ENCODE results near the gene KANSL1. TPM values are rescaled to one million over a fixed set of nuclear protein-coding genes. Genes with fewer than 3 reads are reported as not detected.

KANSL1 gene
- total and polyA plus RNA-seq, 2 donors (not counting 1 experiment from before 2014, with no cell fraction given) = 36.8 to 233 TPM

GRCh38 chr17:46031440-46031839, 161.8 kb downstream of the KANSL1 start:
- Histone ChIP-seq H3K4me2 (replicated peaks; ENCODE audit: low read depth, low read length, poor library complexity, severe bottlenecking) (no peak overlapping the region), H3K27me3 (replicated peaks in 1 of 4; ENCODE audit: control extremely low read depth in 1 of 4, control insufficient read depth in 3 of 4, insufficient read depth in 4 of 4, low read length in 3 of 4) (no peaks in the 10 kb centered on the region), H3K36me3 (replicated peaks in 1 of 2; ENCODE audit: control extremely low read depth in 1 of 2, control insufficient read depth in 1 of 2, extremely low read depth in 1 of 2, insufficient read depth in 2 of 2, low read length in 1 of 2) (peaks cover 6 to 61% of the 10 kb centered on the region in 2 experiments), H2AFZ (ENCODE audit: insufficient read depth, low read depth, low read length, poor library complexity, severe bottlenecking) (no peak overlapping the region), H3K4me3 (ENCODE audit: control extremely low read depth in 1 of 5, extremely low read depth in 1 of 5, insufficient read depth in 1 of 5, low read depth in 2 of 5, low read length in 4 of 5) (no peak overlapping the region), H3K79me2 (ENCODE audit: control insufficient read depth, insufficient read depth, low read length) (no peaks in the 10 kb centered on the region), H3K9me3 (ENCODE audit: control extremely low read depth in 1 of 3, control insufficient read depth in 2 of 3, insufficient read depth in 1 of 3, low read length in 2 of 3) (peaks cover 0 to 3% (median 2%) of the 10 kb centered on the region in 3 donors), H3K4me1 (ENCODE audit: control insufficient read depth in 2 of 2, insufficient read depth in 2 of 2, low read length in 2 of 2) (peaks cover 32 to 37% of the 10 kb centered on the region in 2 donors), H3K27ac (ENCODE audit: low read length in 2 of 2) (no peak overlapping the region), H3K9ac (ENCODE audit: low read length) (no peak overlapping the region), H4K20me1 (ENCODE audit: control insufficient read depth, insufficient read depth, low read length, poor library complexity, severe bottlenecking) (no peaks in the 10 kb centered on the region)
- Mint-ChIP-seq H3K27me3 (no peaks in the 10 kb centered on the region), H3K4me3 (no peak overlapping the region), H3K4me1 (peaks cover 36% of the 10 kb centered on the region), H3K27ac (no peak overlapping the region), H3K9me3 (ENCODE audit: insufficient read depth) (no peaks in the 10 kb centered on the region)
- ATAC-seq (ENCODE audit: low read depth) (no peak), DNase-seq (no peak)
- CTCF ChIA-PET = interaction anchor here (1.6 to 6.2 kb wide), 2 partner anchors 13 to 29 kb away, joined by 5 to 43 read pairs; no protein-coding TSS in a partner anchor
- intact Hi-C loops (cut with micrococcal nuclease) = no loop called here
- 96% methylated on average over 16 of the region's 16 CpGs for WGBS (ENCODE audit: insufficient coverage)
- POLR2A ChIA-PET = no interaction called here
- no peak for TF ChIP-seq EZH2 (IDR thresholded peaks at IDR 0.05; ENCODE audit: borderline replicate concordance, insufficient read depth, low read depth, low read length, poor library complexity, severe bottlenecking)
- no peak for TF ChIP-seq CTCF (IDR thresholded peaks at IDR 0.05)

GRCh38 chr17:46030752-46031151, 162.5 kb downstream of the KANSL1 start:
- no peaks in the 10 kb centered on the region for H4K20me1 ChIP-seq (ENCODE audit: control insufficient read depth, insufficient read depth, low read length, poor library complexity, severe bottlenecking)
- H3K4me3 ChIP-seq (ENCODE audit: control extremely low read depth in 1 of 5, extremely low read depth in 1 of 5, insufficient read depth in 1 of 5, low read depth in 2 of 5, low read length in 4 of 5) = no peak overlapping the region
- peak overlapping the region in 1 of 2 donors; percentile 45 for H3K27ac ChIP-seq (ENCODE audit: low read length in 2 of 2)
- ATAC-seq (ENCODE audit: low read depth) (no peak), DNase-seq (no peak)
- H3K4me1 ChIP-seq (ENCODE audit: control insufficient read depth in 2 of 2, insufficient read depth in 2 of 2, low read length in 2 of 2) = peaks cover 39 to 44% of the 10 kb centered on the region in 2 donors
- peaks cover 0 to 3% (median 2%) of the 10 kb centered on the region in 3 donors for H3K9me3 ChIP-seq (ENCODE audit: control extremely low read depth in 1 of 3, control insufficient read depth in 2 of 3, insufficient read depth in 1 of 3, low read length in 2 of 3)
- WGBS (ENCODE audit: insufficient coverage) = 94% methylated on average over 3 of the region's 3 CpGs
- intact Hi-C loops (cut with micrococcal nuclease) = no loop called here
- ChIA-PET CTCF (interaction anchor here (1.6 to 6.2 kb wide), 2 partner anchors 14 to 28 kb away, joined by 5 to 43 read pairs; no protein-coding TSS in a partner anchor), POLR2A (interaction anchor here (0.6 kb wide), 1 partner anchor 257 kb away, joined by 4 read pairs; no protein-coding TSS in a partner anchor)
- H3K9ac ChIP-seq (ENCODE audit: low read length) = no peak overlapping the region
- Mint-ChIP-seq H3K4me1 (peaks cover 43% of the 10 kb centered on the region), H3K27me3 (no peaks in the 10 kb centered on the region), H3K4me3 (no peak overlapping the region), H3K27ac (peak overlapping the region; percentile 10), H3K9me3 (ENCODE audit: insufficient read depth) (no peaks in the 10 kb centered on the region)
- H3K79me2 ChIP-seq (ENCODE audit: control insufficient read depth, insufficient read depth, low read length) = no peaks in the 10 kb centered on the region
- TF ChIP-seq EZH2 (IDR thresholded peaks at IDR 0.05; ENCODE audit: borderline replicate concordance, insufficient read depth, low read depth, low read length, poor library complexity, severe bottlenecking) = no peak
- H3K36me3 ChIP-seq (replicated peaks in 1 of 2; ENCODE audit: control extremely low read depth in 1 of 2, control insufficient read depth in 1 of 2, extremely low read depth in 1 of 2, insufficient read depth in 2 of 2, low read length in 1 of 2) = peaks cover 6 to 54% of the 10 kb centered on the region in 2 experiments
- no peaks in the 10 kb centered on the region for H3K27me3 ChIP-seq (replicated peaks in 1 of 4; ENCODE audit: control extremely low read depth in 1 of 4, control insufficient read depth in 3 of 4, insufficient read depth in 4 of 4, low read length in 3 of 4)
- H3K4me2 ChIP-seq (replicated peaks; ENCODE audit: low read depth, low read length, poor library complexity, severe bottlenecking) = no peak overlapping the region
- no peak overlapping the region for H2AFZ ChIP-seq (ENCODE audit: insufficient read depth, low read depth, low read length, poor library complexity, severe bottlenecking)
